ENCODE data around the gene AKAP9.

The AKAP9 gene

DNA sequence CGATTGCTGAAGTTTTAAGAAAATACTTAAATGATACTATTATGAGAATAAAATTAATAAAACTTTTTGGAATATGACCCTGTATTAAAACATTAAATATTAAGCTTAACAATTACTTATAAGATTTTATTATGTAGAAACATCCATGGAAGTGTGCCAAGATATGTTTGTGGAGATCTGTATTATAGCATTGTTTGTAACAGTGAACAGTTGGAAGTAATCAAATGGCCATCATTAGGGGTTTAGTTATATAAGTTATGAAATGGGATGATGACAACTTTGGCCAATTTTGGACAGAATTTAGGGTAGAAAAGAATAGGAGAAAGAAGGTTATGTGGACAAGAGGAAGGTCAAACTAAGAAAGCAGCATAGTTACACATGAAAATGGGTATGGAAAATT, 88.0 kb downstream of the AKAP9 start:
- DNase-seq (ENCODE audit: low read depth), result no peak
- TF ChIP-seq, protein P1, sequence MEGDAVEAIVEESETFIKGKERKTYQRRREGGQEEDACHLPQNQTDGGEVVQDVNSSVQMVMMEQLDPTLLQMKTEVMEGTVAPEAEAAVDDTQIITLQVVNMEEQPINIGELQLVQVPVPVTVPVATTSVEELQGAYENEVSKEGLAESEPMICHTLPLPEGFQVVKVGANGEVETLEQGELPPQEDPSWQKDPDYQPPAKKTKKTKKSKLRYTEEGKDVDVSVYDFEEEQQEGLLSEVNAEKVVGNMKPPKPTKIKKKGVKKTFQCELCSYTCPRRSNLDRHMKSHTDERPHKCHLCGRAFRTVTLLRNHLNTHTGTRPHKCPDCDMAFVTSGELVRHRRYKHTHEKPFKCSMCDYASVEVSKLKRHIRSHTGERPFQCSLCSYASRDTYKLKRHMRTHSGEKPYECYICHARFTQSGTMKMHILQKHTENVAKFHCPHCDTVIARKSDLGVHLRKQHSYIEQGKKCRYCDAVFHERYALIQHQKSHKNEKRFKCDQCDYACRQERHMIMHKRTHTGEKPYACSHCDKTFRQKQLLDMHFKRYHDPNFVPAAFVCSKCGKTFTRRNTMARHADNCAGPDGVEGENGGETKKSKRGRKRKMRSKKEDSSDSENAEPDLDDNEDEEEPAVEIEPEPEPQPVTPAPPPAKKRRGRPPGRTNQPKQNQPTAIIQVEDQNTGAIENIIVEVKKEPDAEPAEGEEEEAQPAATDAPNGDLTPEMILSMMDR (IDR thresholded peaks at IDR 0.05; ENCODE audit: insufficient read depth, low read depth, low read length, missing control alignments), result no peak
- H3K4me3 ChIP-seq (ENCODE audit: low read depth, low read length), result no peak overlapping the region

DNA sequence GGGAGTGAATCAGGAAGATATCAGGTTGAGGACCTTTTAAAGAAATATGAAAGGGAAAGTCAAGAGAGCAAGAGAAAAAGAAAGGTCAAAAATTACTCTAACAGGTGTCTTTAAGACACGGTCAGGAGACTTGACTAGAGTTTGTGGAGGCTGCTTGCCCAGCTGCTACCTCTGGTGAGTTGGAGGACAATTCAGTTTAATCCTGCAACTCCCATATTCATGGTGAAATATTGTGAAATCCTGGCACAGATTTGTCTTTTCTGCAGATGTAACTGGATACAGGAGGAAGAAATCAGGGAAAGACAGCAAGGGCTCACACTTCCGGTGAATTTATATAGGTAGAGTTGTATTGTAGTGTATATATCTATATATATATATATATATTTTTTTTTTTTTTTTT, 93.5 kb downstream of the AKAP9 start:
- no peak overlapping the region for H3K4me3 ChIP-seq (ENCODE audit: low read depth, low read length)
- TF ChIP-seq, protein P1 (IDR thresholded peaks at IDR 0.05; ENCODE audit: insufficient read depth, low read depth, low read length, missing control alignments), result no peak
- DNase-seq (ENCODE audit: low read depth), result no peak

- H3K4me3 ChIP-seq (ENCODE audit: low read depth, low read length), result no peak overlapping the region
- DNase-seq (ENCODE audit: low read depth), result no peak
- TF ChIP-seq, protein P1 (IDR thresholded peaks at IDR 0.05; ENCODE audit: insufficient read depth, low read depth, low read length, missing control alignments), result no peak
Measured at GRCh38 chr7:92035576-92035975, 94.9 kb downstream of the AKAP9 start.

DNA sequence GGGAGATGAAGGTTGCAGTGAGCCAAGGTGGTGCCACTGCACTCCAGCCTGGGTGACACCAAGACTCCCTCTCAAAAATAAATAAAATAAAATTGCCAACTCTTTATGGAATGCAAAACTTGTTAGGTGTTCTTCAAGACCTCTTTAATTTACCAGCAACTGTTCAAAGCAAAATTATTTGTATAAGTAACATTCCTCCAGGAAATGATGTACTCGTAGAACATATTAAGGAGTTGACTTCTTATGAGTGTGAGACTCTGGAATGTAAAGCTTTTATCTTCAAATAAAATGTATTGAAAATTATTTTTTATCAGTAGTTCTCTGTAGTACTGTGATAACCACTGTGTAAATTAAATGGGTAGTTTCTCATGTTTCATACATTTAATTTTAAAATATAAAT, 99.2 kb downstream of the AKAP9 start:
- TF ChIP-seq, protein P1 (IDR thresholded peaks at IDR 0.05; ENCODE audit: insufficient read depth, low read depth, low read length, missing control alignments), result no peak
- DNase-seq (ENCODE audit: low read depth), result no peak

GRCh38 chr7:92042056-92042737, 101.5 kb downstream of the AKAP9 start:
- no peak overlapping the region for H3K4me3 ChIP-seq (ENCODE audit: low read depth, low read length)
- TF ChIP-seq, protein P1 (IDR thresholded peaks at IDR 0.05; ENCODE audit: insufficient read depth, low read depth, low read length, missing control alignments), result no peak
- no peak for DNase-seq (ENCODE audit: low read depth)

More for the DNA sequence above, 99.2 kb downstream of the AKAP9 start:
- no peak overlapping the region for H3K4me3 ChIP-seq (ENCODE audit: low read depth, low read length)

GRCh38 chr7:92043098-92043497, 102.4 kb downstream of the AKAP9 start:
- TF ChIP-seq, protein P1 (IDR thresholded peaks at IDR 0.05; ENCODE audit: insufficient read depth, low read depth, low read length, missing control alignments), result no peak
- no peak for DNase-seq (ENCODE audit: low read depth)

GRCh38 chr7:92043637-92044036, 103.0 kb downstream of the AKAP9 start:
- TF ChIP-seq, protein P1 (IDR thresholded peaks at IDR 0.05; ENCODE audit: insufficient read depth, low read depth, low read length, missing control alignments), result no peak
- H3K4me3 ChIP-seq (ENCODE audit: low read depth, low read length), result no peak overlapping the region
- DNase-seq (ENCODE audit: low read depth), result no peak

More at GRCh38 chr7:92043098-92043497, 102.4 kb downstream of the AKAP9 start:
- no peak overlapping the region for H3K4me3 ChIP-seq (ENCODE audit: low read depth, low read length)

All from GM12865 (cell line).